Chondrocyte (in vitro differentiated cells): ENCODE measurements around the gene IPO5. TPM values are rescaled to one million over a fixed set of nuclear protein-coding genes. Genes with fewer than 3 reads are reported as not detected.

ENCODE experiments used
- DNase-seq: peaks from one replicate; pipeline ENCODE4 v3.0.0; 2021; ENCODE audit warnings: mixed read lengths, low spot score
- H3K27ac Mint-ChIP-seq: one replicate; pipeline ENCODE4 v1.8.0; 2021; ENCODE audit warnings: mild to moderate bottlenecking, moderate library complexity, mixed read lengths; ENCODE audit not compliant: unreplicated experiment
- H3K27me3 Mint-ChIP-seq: 2 replicates; pipeline ENCODE4 v1.8.0; 2021; ENCODE audit warnings: low read depth, mixed read lengths
- H3K36me3 Mint-ChIP-seq: 2 replicates; pipeline ENCODE4 v1.8.0; 2021; ENCODE audit warnings: low read depth, mixed read lengths
- H3K4me1 Mint-ChIP-seq: 2 replicates; pipeline ENCODE4 v1.8.0; 2021; ENCODE audit warnings: low read depth, mild to moderate bottlenecking, mixed read lengths
- H3K4me3 Mint-ChIP-seq: one replicate; pipeline ENCODE4 v1.8.0; 2021; ENCODE audit warnings: mild to moderate bottlenecking, moderate library complexity, mixed read lengths; ENCODE audit not compliant: unreplicated experiment
- H3K9me3 Mint-ChIP-seq: 2 replicates; pipeline ENCODE4 v1.8.0; 2021; ENCODE audit warnings: low read depth, mixed read lengths
- total RNA-seq: library from RNA; stranded (reverse); gene quantifications from 3 replicates; pipeline ENCODE4 v1.2.1, GENCODE V29; 2021
- TF ChIP-seq, protein P1 (sequence below): fragments of 200-600 bp; sonication (generic); IDR thresholded peaks from 2 replicates; pipeline ENCODE4 v1.5.0; 2021; ENCODE audit warnings: antibody characterized with exemption, mild to moderate bottlenecking, moderate library complexity

IPO5 gene
- total RNA-seq, 1 donor from 2014 or later: 119 TPM

GRCh38 chr13:98007001-98007400 is 53.5 kb downstream of the IPO5 start:
- no peak for DNase-seq
- Mint-ChIP-seq H3K4me3 (no peak overlapping the region), H3K27me3 (no peaks in the 10 kb centered on the region), H3K36me3 (peaks cover 49% of the 10 kb centered on the region), H3K27ac (no peak overlapping the region), H3K9me3 (no peaks in the 10 kb centered on the region), H3K4me1 (peaks cover 9% of the 10 kb centered on the region)
- TF ChIP-seq, protein P1, sequence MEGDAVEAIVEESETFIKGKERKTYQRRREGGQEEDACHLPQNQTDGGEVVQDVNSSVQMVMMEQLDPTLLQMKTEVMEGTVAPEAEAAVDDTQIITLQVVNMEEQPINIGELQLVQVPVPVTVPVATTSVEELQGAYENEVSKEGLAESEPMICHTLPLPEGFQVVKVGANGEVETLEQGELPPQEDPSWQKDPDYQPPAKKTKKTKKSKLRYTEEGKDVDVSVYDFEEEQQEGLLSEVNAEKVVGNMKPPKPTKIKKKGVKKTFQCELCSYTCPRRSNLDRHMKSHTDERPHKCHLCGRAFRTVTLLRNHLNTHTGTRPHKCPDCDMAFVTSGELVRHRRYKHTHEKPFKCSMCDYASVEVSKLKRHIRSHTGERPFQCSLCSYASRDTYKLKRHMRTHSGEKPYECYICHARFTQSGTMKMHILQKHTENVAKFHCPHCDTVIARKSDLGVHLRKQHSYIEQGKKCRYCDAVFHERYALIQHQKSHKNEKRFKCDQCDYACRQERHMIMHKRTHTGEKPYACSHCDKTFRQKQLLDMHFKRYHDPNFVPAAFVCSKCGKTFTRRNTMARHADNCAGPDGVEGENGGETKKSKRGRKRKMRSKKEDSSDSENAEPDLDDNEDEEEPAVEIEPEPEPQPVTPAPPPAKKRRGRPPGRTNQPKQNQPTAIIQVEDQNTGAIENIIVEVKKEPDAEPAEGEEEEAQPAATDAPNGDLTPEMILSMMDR: no peak

GRCh38 chr13:98013241-98013640 is 59.8 kb downstream of the IPO5 start:
- TF ChIP-seq, protein P1: no peak
- no peak for DNase-seq
- Mint-ChIP-seq H3K9me3 (no peaks in the 10 kb centered on the region), H3K27me3 (no peaks in the 10 kb centered on the region), H3K4me3 (no peak overlapping the region), H3K4me1 (peaks cover 5% of the 10 kb centered on the region), H3K36me3 (peaks cover 43% of the 10 kb centered on the region), H3K27ac (no peak overlapping the region)

- TF ChIP-seq, protein P1: no peak
- Mint-ChIP-seq H3K27ac (peak overlapping the region; percentile 76), H3K36me3 (peaks cover 44% of the 10 kb centered on the region), H3K4me1 (peaks cover 5% of the 10 kb centered on the region), H3K27me3 (no peaks in the 10 kb centered on the region), H3K4me3 (no peak overlapping the region), H3K9me3 (no peaks in the 10 kb centered on the region)
- DNase-seq: no peak
Observed at GRCh38 chr13:98014766-98015165, 61.3 kb downstream of the IPO5 start.

- peaks cover 21% of the 10 kb centered on the region for H3K4me1 Mint-ChIP-seq
- DNase-seq: no peak
- TF ChIP-seq, protein P1: no peak
- H3K27ac Mint-ChIP-seq: no peak overlapping the region
- peaks cover 39% of the 10 kb centered on the region for H3K36me3 Mint-ChIP-seq
- no peaks in the 10 kb centered on the region for H3K9me3 Mint-ChIP-seq
- H3K4me3 Mint-ChIP-seq: no peak overlapping the region
- no peaks in the 10 kb centered on the region for H3K27me3 Mint-ChIP-seq
Observed at GRCh38 chr13:98018293-98018692, 64.8 kb downstream of the IPO5 start.

- Mint-ChIP-seq H3K27me3 (no peaks in the 10 kb centered on the region), H3K36me3 (peaks cover 34% of the 10 kb centered on the region), H3K9me3 (no peaks in the 10 kb centered on the region), H3K4me3 (no peak overlapping the region), H3K4me1 (peaks cover 21% of the 10 kb centered on the region), H3K27ac (no peak overlapping the region)
- TF ChIP-seq, protein P1: no peak
- DNase-seq: no peak
Observed at GRCh38 chr13:98019186-98019585, 65.7 kb downstream of the IPO5 start.
